Sigmoid colon (tissue), 4 donors: ENCODE measurements around the gene HEXD.

Experiments
- EP300 ChIP-seq, 4 donors: sonication (generic); formaldehyde crosslinking; IDR thresholded peaks; one replicate each; pipeline ENCODE4 v1.6.1; 2017; ENCODE audit warnings: antibody characterized with exemption in 4 of 4
- POLR2AphosphoS5 ChIP-seq, 4 donors: sonication (generic); formaldehyde crosslinking; IDR thresholded peaks; one replicate each; pipeline ENCODE4 v1.6.1; 2017; ENCODE audit warnings: antibody characterized with exemption in 4 of 4

- TF ChIP-seq POLR2AphosphoS5 (IDR thresholded peaks at IDR 0.05) (no peak), EP300 (IDR thresholded peaks at IDR 0.05) (no peak)
Measured at GRCh38 chr17:82463925-82464566, 45.9 kb downstream of the HEXD start.
